Epithelial cell of proximal tubule (primary cell): Measurements from ENCODE around the gene UGT1A9. TPM values are rescaled to one million over a fixed set of nuclear protein-coding genes. Genes with fewer than 3 reads are reported as not detected.

Experiments
- DNase-seq: peaks from one replicate; pipeline ENCODE4 v3.0.0-alpha.2; 2011; ENCODE audit warnings: low read depth
- H3K4me3 ChIP-seq: 2 replicates; pipeline ENCODE4 v1.5.1; 2011; ENCODE audit warnings: low read depth, mild to moderate bottlenecking, low read length
- CTCF ChIP-seq: conservative IDR thresholded peaks from 2 replicates; pipeline ENCODE4 v1.5.1; 2012; ENCODE audit warnings: low read depth, mild to moderate bottlenecking, low read length
- total RNA-seq: library from RNA; depleted of rRNA; stranded (reverse); fragments of >200 nt; gene quantifications from 2 replicates; pipeline ENCODE4 v1.2.3, GENCODE V29; 2015

The UGT1A9 gene
- total RNA-seq, 1 donor from 2014 or later = not detected

- TF ChIP-seq CTCF = no peak
- no peak for DNase-seq
- no peak within 1 kb of the TSS for H3K4me3 ChIP-seq
These were observed 88.3 kb downstream of the UGT1A9 start, which contains the start of gene UGT1A1 for GRCh38 chr2:233760043-233760442. TSS of gene UGT1A1 (plus strand) at chr2:233760270. CDS start at chr2:233760288, 18 bp downstream.

- no peak for TF ChIP-seq CTCF
- no peak for DNase-seq
- H3K4me3 ChIP-seq = no peak overlapping the region
These were observed 89.5 kb downstream of the UGT1A9 start for GRCh38 chr2:233761040-233761769.

- DNase-seq = no peak
- TF ChIP-seq CTCF = no peak
- H3K4me3 ChIP-seq = no peak overlapping the region
These were observed 92.6 kb downstream of the UGT1A9 start for GRCh38 chr2:233764264-233764663.

GRCh38 chr2:233764761-233765160 is 93.1 kb downstream of the UGT1A9 start:
- DNase-seq = no peak
- H3K4me3 ChIP-seq = no peak overlapping the region
- TF ChIP-seq CTCF = no peak

GRCh38 chr2:233766416-233766815 is 94.7 kb downstream of the UGT1A9 start:
- no peak overlapping the region for H3K4me3 ChIP-seq
- DNase-seq = no peak
- no peak for TF ChIP-seq CTCF

- DNase-seq = no peak
- no peak for TF ChIP-seq CTCF
- no peak overlapping the region for H3K4me3 ChIP-seq
These were observed 96.4 kb downstream of the UGT1A9 start for GRCh38 chr2:233768076-233768475.

- no peak for TF ChIP-seq CTCF
- no peak overlapping the region for H3K4me3 ChIP-seq
- DNase-seq = no peak
These were observed 97.6 kb downstream of the UGT1A9 start for GRCh38 chr2:233769260-233769659.
